Renal cortex interstitium (tissue), 15 donors: ENCODE results near the gene POTEG. TPM values are rescaled to one million over a fixed set of nuclear protein-coding genes. Genes with fewer than 3 reads are reported as not detected.
"Not testable (repeated sequence)": the region's sequence is repeated elsewhere in the genome, so short reads cannot be mapped to it uniquely, and the experiment has no call there.

ENCODE experiments used
- DNase-seq, 11 donors: peaks; one replicate each; pipeline ENCODE4 v3.0.0-alpha.2; 2013; ENCODE audit warnings: low read depth in 9 of 11, low spot score in 4 of 11; ENCODE audit errors: extremely low read depth in 1 of 11
- long read RNA-seq, 16 experiments: transcript quantifications; one replicate each; lab custom pipeline, GENCODE V29; 2026
- polyA plus RNA-seq, 3 donors: library from polyadenylated mRNA; unstranded; fragments of 120-200 nt; gene quantifications; one replicate each; pipeline ENCODE4 v1.2.1, GENCODE V29; 2013; ENCODE audit not compliant: insufficient read length in 3 of 3

Gene POTEG
- under 1 TPM in 1 of 3 donors, not detected in 2; 0.09 TPM for polyA plus RNA-seq
- long read RNA-seq, donor 1: 0 reads
- long read RNA-seq, donor 2: 0 reads
- long read RNA-seq, donor 3, partial matches to known transcripts: 5 of 5 reads
- long read RNA-seq, donor 3, other reads (novel, unspliced or antisense): 0 of 5 reads
- long read RNA-seq, donor 4: 0 reads
- long read RNA-seq, donor 5: 0 reads
- long read RNA-seq, donor 6: 0 reads
- long read RNA-seq, donor 7: 0 reads
- long read RNA-seq, donor 8: 0 reads
- long read RNA-seq, donor 9: 0 reads
- long read RNA-seq, donor 10: 0 reads
- long read RNA-seq, donor 11: 0 reads
- long read RNA-seq, donor 12: 0 reads
- long read RNA-seq, donor 13: 0 reads
- long read RNA-seq, donor 14: 0 reads
- long read RNA-seq, donor 15: 0 reads
- long read RNA-seq, donor 16: 0 reads

GRCh38 chr14:19434241-19434640 lies at the start of gene POTEG:
Gene POTEG (minus strand): TSS chr14:19434341. CDS start chr14:19434289, 52 bp downstream.
- not testable (repeated sequence) for DNase-seq

DNA sequence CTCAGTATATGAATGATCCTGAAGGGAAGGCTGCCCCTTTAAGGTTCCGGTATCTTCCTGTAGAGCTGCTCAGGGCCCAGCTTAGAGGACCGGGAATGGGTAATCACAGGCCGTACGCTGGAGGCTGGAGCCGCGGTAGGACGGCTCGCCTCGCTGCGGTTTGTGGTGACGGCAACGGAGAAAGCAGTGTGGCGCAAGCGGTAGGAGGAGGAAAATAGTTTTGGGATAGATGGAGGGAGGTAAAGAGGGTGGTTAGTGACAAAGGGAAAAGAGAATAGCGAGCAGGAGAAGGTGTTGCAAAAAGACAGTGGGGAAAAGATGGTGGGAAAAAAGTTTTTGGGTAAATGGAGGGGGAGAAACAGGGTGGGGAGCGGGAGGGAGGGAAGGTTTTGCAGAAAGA lies 48.0 kb upstream of the POTEG start:
- DNase-seq: not testable (repeated sequence)

DNA sequence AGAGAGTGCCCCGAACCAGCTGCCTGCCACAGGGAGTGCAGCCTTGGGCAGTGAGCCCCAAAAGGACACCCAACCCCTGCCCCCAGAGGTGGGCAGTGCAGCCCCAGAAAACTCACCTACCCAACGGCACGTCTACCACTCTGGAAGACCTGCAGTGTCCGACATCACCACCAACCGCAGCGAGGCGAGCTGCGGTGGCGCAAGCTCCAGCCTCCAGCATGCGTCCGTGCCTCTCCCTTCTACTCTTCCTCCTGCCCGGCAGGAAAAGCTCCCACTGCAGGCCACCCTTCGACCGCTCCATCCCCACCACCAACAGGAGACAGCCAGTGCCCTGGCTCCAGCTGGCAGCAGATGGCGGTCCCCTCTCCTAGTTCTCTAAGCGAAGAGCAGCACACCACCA lies 47.3 kb upstream of the POTEG start:
- not testable (repeated sequence) for DNase-seq

DNA sequence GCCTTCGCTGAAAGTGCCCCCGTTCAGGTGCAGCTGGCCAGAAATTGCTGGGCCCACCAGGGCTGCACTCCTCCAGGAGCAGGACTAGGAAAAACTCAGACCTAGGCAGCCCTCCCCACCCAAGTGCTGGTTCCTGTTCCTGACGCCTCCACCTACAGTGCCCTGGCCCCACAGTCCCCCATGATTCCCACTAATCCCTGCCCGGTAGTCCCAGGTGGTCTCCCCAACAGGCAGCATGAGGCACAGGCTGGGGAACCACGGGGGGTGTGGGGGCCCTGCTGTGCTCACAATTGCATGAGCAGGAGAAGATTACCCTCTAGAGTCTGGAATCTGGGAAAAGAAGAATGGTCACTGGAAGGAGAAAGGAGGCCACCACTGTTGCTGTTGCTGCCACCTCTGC lies 46.4 kb upstream of the POTEG start:
- DNase-seq: not testable (repeated sequence)

- not testable (repeated sequence) for DNase-seq
Measured at GRCh38 chr14:19445761-19446160, 11.6 kb upstream of the POTEG start.

- not testable (repeated sequence) for DNase-seq
Measured at GRCh38 chr14:19439826-19440225, 5.7 kb upstream of the POTEG start.

- not testable (repeated sequence) for DNase-seq
Measured at GRCh38 chr14:19439219-19439618, 5.1 kb upstream of the POTEG start.

DNA sequence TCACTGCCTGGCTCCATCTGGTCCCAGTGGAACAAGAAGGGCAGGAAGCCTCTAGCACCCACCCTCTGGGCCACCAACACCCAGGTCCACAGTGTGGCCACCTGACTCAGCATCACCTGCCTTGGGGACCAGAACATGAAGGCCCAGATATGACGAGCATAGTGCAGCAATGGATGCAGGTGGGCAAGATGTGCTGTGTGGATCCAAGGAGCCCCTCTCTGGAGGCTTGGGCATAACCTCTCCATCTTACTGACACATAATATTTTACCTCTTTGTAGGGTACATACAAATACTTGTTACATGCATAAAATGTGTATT lies 2.9 kb upstream of the POTEG start:
- DNase-seq: not testable (repeated sequence)

DNA sequence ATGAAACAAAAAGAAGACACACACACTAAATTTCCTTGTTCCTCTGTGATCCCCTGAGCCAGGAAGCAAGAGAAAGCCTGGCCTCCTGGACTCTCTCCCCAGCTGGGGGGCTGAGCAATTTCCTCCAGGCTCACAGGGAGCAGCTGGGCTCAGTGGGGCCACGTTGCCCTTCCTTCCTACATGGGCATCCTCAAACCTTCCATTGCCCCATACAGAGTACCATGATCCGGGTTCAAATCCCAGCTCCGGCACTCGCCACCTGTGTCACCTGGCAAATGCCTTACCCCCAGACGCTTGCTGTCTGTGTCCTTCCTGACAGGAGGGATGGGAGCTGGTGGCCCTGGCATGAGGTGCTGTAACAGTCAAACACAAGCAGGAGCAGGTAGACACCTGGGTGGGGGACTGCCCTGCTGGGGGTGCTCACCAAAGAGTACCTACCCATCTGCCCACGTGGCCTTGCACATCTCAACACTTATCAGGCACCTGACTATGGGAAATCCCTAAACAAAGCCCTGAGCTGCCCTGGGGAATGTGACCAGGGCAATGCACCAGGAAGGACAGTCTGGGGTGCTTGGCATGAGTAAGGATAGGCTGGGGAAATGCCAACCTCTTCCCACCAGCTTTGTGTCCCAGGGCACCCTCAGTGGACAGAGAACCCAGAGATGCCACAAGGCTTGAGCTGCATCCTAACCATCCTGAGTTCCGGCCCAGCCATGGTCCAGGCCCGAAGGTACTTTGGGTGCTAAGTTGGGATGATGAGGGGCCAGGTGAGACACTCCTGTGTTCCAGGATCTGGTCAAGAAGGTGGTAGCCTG lies 2.4 kb upstream of the POTEG start:
- not testable (repeated sequence) for DNase-seq

DNA sequence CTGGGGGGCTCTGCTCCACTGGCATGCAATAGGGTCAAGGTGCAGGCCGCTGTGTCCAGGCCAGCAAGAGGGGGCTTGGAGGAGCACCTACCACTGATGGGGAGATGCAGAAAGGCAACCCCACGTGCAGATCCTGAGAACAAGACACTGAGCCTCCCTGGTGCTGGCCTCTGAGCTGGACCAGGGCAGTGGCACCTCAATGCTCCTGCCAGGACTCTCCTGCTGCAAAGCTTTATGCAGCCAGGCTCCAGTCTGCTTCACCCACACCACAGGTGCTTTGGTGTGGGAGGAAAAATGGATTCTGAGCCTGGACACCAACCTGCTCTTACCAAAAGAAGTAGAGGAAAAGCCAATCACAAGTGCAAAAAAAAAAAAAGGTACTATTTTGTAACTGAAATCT lies 1.7 kb upstream of the POTEG start:
- not testable (repeated sequence) for DNase-seq

GRCh38 chr14:19434891-19435290 lies 750 bp upstream of the POTEG start:
- not testable (repeated sequence) for DNase-seq

GRCh38 chr14:19433765-19434164 lies 376 bp downstream of the POTEG start:
- not testable (repeated sequence) for DNase-seq

GRCh38 chr14:19408519-19408918 lies 25.6 kb downstream of the POTEG start:
- DNase-seq: not testable (repeated sequence)

GRCh38 chr14:19402097-19402496 lies 32.0 kb downstream of the POTEG start:
- DNase-seq: not testable (repeated sequence)

DNA sequence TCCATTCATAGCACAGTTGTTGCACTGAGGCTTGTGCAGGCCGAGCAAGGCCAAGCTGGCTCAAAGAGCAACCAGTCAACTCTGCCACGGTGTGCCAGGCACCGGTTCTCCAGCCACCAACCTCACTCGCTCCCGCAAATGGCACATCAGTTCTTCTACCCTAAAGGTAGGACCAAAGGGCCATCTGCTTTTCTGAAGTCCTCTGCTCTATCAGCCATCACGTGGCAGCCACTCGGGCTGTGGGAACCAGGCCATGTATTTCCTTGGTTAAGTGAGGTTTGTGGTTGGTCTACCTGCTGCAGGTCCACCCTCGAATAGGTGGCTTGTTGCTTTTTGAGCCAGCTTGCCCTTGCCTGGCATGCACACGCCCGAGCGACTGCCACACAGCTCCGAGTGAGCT lies 39.4 kb downstream of the POTEG start:
- not testable (repeated sequence) for DNase-seq

- not testable (repeated sequence) for DNase-seq
Measured at GRCh38 chr14:19390230-19390629, 43.9 kb downstream of the POTEG start.

DNA sequence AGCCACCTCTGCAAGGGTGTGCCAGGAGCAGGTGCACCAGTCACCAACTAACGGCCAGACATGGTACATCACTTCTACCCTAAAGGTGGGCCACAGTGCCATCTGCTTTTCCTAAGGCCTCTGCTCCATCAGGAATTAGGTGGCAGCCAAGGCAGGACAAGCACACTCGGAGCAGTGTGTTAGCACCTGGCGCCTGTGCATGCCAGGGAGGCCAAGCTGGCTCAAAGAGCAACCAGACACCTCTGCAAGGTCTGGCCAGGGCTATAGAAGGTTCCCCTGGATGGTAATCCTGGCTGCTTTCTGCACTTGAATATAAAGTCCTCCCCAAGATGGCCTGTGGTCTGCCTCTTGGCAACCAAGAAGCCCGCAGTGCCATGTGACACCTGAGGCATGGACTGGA lies 45.4 kb downstream of the POTEG start:
- not testable (repeated sequence) for DNase-seq

DNA sequence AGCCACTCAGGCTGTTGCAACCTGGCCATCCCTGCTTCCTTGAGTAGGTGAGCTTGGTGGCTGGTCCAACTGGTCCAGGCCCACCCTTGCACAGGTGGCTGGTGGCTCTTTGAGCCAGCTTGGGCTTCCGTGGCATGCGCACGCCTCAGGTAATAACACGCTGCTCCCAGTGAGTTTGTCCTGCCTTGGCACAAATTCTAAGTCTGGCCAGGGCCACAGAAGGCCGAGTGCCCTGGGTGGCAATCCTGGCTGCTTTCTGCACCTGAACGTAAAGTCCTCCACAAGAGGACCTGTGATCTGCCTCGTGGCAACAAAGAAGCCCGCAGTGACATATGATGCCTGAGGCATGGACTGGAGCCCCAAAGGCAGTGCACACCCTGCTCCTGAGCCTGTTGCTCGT lies 47.1 kb downstream of the POTEG start:
- not testable (repeated sequence) for DNase-seq

GRCh38 chr14:19386309-19386708 lies 47.8 kb downstream of the POTEG start:
- DNase-seq: not testable (repeated sequence)
